NK-92 (cell line): Measurements from ENCODE around the gene DTWD2.
"Not testable (repeated sequence)": the region's sequence is repeated elsewhere in the genome, so short reads cannot be mapped to it uniquely, and the experiment has no call there.

Experiments used
- DNase-seq: peaks from one replicate; lab custom pipeline; 2025; ENCODE audit not compliant: unreplicated experiment; lab: John Stamatoyannopoulos, UW

DTWD2 gene

DNA sequence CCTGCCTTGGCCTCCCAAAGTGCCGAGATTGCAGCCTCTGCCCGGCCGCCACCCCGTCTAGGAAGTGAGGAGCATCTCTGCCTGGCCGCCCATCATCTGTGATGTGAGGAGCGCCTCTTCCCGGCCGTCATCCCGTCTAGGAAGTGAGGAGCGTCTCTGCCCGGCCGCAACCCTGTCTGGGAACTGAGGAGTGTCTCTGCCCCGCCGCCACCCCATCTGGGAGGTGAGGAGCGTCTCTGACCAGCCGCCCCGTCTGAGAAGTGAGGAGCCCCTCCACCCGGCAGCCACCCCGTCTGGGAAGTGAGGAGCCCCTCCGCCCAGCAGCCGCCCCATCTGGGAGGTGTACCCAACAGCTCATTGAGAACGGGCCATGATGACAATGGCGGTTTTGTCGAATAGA, 10.5 kb upstream of the DTWD2 start:
- not testable (repeated sequence) for DNase-seq

DNA sequence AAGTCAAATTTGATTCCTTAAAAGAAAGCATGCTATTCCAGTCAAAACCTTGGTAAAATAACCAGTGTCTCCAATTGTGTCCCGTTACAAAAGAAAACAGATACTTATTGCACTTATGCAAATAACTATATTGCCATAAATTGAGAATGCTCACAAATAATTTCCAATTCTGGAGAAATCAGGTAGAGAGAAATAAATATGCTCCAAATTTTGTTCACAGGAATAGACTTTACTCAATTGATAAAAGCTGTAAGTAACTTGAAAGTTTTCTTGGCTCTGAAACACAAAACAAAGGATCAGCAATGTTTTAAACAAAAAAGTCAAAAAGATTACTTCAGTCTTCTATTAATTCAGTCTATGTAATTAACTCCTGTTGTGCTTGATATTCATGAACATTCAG, 7.8 kb upstream of the DTWD2 start:
- no peak for DNase-seq

DNA sequence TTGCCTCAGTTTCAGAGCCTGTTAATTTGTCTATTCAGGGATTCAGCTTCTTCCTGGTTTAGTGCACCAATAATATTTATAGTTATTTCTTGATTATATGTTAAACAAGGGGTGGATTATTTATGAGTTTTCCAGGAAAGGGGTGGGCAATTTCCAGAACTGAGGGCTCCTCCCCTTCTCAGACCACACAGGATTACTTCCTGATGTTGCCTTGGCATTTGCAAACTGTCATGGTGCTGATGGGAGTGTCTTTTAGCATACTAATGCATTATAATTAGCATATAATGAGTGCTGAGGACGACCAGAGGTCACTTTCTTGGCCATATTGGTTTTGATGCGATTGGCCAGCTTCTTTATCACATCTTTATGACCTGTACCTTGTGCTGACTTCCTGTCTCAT, 6.2 kb upstream of the DTWD2 start:
- no peak for DNase-seq

DNA sequence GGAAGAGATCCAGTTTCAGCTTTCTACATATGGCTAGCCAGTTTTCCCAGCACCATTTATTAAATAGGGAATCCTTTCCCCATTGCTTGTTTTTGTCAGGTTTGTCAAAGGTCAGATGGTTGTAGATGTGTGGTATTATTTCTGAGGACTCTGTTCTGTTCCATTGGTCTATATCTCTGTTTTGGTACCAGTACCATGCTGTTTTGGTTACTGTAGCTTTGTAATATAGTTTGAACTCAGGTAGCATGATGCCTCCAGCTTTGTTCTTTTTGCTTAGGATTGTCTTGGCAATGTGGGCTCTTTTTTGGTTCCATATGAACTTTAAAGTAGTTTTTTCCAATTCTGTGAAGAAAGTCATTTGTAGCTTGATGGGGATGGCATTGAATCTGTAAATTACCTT, 4.8 kb upstream of the DTWD2 start:
- not testable (repeated sequence) for DNase-seq

DNA sequence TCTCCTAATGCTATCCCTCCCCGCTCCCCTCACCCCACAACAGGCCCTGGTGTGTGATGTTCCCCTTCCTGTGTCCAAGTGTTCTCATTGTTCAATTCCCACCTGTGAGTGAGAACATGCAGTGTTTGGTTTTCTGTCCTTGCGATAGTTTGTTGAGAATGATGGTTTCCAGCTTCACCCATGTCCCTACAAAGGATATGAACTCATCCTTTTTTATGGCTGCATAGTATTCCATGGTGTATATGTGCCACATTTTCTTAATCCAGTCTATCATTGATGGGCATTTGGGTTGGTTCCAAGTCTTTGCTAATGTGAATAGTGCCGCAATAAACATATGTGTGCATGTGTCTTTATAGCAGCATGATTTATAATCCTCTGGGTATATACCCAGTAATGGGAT, 3.7 kb upstream of the DTWD2 start:
- DNase-seq: not testable (repeated sequence)

DNA sequence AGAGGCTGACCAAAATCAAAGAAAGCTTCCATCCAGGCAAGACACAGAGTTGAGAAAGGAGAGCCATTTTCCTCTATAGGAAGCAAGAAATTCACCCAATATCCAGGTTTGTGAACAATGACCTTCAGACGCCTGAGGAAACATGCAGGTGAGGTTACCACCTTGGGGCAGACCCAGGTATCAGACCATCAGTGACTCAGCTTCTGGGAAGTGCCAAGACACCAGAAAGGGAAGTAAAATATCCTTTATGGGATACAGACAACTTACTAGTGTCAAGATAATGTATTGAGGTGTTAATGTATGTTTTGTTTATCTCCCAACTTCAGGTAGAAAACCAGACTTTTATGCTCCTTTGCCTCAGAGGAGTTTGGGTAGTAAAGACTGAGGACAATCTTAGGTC, 2.2 kb upstream of the DTWD2 start:
- no peak for DNase-seq

DNA sequence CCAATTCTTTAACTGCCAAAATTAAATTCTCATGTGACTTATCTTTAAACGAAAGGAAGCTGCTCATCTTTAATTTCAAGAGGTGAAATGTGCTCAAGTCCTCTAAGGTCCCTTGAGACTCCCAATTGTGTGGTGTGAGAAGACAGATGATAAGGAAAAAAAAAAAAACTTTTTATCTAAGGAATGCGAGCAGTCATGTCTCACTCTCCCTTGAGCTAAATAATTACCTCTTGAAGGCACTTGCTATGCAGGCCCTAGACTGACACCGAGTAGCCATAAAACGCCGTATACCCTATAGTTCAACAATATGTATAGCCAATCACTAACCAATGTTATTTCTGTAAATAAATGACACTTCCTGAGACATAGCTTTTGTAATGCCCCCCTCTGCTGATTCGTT, 1.5 kb upstream of the DTWD2 start:
- no peak for DNase-seq

DNA sequence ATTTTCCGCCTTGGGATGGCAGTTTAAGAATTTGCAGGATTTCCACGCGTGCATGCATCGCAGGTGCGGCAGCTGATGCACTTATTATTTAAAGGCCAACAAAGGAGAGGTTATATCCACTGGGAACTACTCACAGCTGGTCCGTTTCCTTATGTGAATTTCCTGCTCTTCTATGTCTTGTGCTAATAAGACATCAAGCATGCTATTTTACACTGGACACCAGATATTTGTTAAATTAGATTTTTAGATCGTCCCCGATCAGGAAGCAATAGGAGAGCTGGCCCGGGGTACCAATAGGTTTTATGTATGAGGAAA, 476 bp upstream of the DTWD2 start:
- DNase-seq: no peak

DNA sequence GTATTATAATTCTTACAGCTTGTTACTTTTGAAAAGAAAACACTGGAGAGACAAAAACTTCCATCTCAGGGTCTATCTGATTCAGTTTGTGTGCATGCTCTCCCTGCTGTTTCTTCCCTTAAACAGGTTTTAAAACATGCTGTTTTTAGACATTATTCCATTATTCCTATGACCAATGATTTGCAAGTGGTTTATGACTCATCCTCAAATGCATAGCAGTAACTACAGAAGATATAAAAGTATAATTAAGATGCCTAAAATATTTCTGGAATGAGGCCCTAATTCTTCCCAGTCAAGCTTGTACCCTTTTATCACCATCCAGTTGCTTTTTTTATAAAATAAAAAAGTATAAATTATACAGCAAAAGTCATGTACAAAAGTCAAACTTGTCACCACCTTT, 3.7 kb downstream of the DTWD2 start:
- no peak for DNase-seq

DNA sequence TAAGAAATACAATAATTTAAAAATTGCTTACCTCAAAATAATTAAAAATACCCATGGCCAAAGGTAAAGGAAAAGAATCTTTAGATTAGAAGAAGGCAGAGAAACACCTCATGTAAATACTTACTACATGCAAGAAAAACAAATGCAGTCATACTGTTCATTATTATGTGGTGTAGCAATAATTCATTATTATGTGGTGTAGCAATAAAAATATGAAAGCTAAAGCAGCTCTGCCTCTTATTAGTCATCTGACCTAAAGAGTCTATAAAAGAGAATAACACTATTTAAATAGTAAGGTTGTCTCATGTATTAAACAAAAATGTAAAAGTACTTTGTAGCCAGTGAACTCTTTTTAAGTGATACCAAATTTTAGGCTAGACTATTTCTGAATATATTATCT, 6.6 kb downstream of the DTWD2 start:
- DNase-seq: no peak

DNA sequence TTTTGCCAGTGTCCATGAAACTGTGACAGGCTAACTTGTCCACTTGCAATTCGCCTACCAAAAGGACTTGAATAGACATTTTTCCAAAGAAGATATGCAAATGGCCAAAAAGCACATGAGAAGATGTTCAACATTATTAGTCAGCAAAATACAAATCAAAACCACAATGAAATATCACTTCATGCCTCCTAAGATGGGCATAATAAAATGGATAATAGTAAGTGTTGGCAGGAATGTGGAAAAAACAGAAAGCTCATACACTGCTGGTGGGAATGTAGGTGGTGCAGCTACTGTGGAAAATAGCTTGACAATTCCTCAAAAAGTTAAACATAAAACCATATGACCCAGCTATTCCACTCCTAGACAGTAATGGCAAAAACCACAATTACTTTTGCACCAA, 7.9 kb downstream of the DTWD2 start:
- DNase-seq: no peak

DNA sequence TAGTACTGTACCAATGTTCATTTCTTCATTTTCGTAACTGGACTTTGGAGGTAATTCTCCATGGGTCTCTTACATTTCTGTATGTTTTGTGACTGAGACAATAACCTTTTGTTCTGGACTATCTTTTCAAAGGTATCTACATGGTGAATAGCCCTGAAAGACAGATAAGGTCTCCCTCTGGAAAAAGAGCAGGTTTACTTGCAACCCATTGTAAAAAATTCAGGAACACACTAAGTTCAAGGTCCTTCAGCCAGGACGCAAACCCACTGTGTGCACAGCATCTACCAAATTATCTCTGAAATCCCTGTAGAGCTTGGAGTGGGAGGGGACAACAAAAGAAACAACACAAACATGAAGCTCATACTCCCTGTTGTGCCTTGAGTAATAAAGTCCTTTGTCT, 8.3 kb downstream of the DTWD2 start:
- no peak for DNase-seq

DNA sequence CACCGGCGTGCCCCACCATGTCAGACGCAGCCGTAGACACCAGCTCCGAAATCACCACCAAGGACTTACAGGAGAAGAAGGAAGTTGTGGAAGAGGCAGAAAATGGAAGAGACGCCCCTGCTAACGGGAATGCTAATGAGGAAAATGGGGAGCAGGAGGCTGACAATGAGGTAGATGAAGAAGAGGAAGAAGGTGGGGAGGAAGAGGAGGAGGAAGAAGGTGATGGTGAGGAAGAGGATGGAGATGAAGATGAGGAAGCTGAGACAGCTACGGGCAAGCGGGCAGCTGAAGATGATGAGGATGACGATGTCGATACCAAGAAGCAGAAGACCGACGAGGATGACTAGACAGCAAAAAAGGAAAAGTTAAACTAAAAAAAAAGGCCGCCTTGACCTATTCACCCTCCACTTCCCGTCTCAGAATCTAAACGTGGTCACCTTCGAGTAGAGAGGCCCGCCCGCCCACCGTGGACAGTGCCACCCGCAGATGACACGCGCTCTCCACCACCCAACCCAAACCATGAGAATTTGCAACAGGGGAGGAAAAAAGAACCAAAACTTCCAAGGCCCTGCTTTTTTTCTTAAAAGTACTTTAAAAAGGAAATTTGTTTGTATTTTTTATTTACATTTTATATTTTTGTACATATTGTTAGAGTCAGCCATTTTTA, 14.4 kb downstream of the DTWD2 start:
- not testable (repeated sequence) for DNase-seq

DNA sequence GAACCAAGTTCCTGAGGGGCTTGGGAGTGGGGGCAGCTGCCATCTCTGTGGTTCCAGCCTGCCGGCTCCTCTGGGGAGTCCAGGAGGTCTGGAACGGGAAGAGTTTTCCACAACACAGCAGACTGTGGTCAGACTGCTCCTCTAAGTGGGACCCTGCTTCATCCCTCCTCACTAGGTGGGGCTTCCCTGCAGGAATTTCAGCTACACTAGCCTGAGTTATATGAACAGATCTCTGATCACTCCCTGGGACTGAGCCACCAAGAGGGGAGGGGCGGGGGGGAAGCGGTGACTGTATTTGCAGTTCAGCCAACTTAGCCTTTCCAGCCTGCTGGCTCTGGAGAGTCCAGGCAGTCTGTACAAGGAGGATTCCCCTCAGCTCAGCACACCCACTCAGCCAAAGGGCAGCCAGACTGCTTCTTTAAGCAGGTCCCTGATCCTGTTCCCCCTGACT, 19.4 kb downstream of the DTWD2 start:
- no peak for DNase-seq

DNA sequence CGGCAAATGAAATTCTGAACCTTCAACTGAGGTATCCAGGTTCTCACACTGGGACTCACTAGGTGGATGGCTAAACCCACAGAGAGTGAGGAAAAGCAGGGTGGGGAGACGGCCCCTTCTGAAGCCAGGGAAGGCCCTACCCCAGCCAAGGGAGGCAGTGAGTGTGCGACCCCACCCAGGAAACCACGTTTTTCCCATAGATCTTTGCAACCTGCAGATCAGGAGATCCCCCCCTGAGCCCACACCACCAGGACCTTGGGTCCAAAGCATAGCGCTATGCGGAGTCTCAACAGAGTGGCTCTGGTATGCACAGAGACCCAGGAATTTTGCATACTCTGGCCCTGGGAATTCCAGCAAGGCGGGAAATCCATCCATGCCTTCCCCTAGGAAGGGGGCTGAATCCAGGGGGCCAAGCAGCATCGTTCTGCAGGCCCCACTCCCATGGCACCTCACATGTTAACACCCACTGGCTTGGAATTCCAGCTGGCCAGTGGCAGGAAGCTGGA, 19.9 kb downstream of the DTWD2 start:
- DNase-seq: no peak

DNA sequence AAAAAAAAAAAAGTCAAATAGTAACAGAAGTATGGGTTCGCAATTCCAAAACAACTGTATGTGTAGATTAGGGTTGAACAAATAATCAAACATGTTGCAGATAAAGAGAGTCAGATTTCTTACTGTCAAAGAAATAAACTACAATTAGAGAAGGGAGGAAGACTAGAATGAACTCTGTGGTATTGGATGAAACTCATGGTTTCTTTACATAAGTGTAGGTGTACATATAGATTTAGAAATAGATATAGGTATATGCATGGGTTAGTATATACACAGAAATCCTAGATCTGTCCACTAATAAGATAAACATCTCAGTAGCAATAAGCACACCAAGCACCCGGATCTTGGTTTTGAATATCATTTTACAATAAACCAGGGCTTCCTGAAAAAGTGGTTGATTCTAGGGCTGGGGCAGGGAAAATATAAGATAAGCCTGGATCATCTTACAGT, 21.3 kb downstream of the DTWD2 start:
- DNase-seq: no peak

DNA sequence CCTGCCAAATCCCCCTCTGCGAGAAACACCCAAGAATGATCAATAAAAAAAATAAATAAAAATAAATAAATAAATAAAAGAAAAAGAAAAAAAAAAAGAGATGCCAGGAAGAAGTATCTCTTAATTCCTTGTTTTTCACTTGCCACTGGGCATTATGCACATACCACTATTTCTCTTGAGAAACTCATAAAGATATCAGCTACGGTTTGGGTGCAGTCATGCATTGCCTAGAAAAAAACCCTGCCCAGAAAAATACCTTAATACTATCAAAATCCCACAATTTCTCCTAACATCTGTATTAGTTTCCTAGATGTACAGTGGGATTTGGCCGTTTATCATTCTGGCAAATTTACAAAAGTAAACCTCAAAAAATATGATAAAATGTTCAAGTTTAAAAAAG, 22.5 kb downstream of the DTWD2 start:
- DNase-seq: no peak

DNA sequence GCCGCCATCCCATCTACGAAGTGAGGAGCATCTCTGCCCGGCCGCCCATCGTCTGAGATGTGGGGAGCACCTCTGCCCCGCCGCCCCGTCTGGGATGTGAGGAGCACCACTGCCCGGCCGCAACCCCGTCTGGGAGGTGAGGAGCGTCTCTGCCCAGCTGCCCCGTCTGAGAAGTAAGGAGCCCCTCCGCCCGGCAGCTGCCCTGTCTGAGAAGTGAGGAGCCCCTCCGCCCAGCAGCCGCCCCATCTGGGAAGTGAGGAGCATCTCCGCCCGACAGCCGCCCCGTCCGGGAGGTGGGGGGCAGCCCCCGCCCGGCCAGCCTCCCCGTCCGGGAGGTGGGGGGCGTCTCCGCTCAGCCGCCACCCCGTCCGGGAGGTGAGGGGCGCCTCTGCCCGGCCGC, 23.4 kb downstream of the DTWD2 start:
- not testable (repeated sequence) for DNase-seq

DNA sequence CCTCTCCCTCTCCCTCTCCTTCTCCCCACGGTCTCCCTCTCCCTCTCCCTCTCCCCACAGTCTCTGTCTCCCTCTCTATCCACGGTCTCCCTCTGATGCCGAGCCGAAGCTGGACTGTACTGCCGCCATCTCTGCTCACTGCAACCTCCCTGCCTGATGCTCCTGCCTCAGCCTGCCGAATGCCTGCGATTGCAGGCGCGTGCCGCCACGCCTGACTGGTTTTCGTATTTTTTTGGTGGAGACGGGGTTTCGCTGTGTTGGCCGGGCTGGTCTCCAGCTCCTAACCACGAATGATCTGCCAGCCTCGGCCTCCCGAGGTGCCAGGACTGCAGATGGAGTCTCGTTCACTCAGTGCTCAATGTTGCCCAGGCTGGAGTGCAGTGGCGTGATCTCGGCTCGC, 24.0 kb downstream of the DTWD2 start:
- DNase-seq: not testable (repeated sequence)

DNA sequence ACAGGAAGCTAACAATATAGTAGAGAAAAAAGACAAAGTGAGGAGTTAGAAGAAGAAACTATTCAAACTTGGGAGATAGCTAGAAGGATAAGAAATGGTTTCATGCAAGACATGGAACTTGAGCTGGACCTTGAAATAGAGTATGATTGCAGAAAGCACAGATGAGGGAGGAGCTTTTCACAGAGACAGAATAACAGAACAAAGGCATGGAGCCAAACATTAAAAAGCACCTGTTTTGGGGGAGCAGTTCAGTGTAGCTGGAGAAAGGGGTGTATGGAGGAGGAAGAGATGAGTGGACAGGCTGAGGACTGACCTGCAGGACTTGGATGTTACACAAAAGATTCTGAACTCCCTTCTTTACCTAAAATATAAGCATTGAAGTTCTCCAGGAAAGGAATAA, 25.2 kb downstream of the DTWD2 start:
- no peak for DNase-seq

DNA sequence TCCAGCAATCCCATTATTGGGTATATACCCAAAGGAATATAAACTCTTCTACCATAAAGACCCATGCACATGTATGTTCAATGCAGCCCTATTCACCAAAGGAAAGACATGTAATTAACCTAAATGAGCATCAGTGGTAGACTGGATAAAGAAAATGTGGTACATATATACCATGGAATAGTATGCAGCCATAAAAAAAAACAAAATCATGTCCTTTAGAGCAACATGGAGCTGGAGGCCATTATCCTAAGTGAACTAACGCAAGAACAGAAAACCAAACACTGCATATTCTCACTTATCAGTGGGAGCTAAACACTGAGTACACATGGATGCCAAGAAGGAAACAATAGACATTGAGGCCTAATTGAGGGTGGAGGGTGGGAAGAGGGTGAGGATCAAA, 27.8 kb downstream of the DTWD2 start:
- DNase-seq: no peak

DNA sequence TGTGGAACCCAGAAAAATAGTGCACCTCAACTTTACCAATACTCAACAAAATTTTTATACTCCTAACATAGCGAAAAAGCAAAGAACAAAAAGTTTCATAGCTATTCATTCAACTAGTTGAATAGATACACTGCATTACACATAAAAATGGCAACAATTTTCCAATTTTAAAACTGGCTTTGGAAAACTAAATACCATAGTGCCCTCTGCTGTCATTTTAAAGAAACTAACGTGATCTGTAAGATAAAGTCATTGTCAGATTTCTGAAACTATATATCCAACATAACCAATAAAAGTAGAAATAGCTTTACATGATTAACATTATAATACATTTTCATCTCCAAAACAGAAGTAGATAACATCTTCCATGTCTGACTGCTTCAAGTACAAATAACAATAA, 31.6 kb downstream of the DTWD2 start:
- no peak for DNase-seq

DNA sequence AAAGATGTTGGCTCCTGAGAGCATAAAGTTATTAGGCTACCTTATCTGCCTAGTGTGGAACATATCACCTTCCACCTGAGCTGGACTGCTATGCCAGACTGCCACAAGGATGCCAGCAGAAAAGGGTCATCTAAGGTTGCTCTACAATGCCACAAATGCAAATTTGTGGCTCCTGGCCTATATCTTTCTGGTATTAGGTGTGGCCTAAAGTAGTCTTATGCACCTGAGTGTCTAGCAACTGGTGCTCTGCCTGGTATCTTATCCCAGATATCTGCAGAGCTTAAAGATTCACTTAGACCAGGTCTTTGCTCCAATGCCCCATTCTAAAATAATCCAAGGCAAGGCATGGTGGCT, 34.7 kb downstream of the DTWD2 start:
- no peak for DNase-seq
